Testis (tissue), 3 donors: ENCODE measurements around the gene CSF2RB. TPM values are rescaled to one million over a fixed set of nuclear protein-coding genes. Genes with fewer than 3 reads are reported as not detected.

Experiments
- DNase-seq: peaks from one replicate; pipeline ENCODE4 v3.0.0-alpha.2; 2019
- H3K27ac ChIP-seq, 2 donors: fragments of 200-600 bp; sonication (generic); one replicate each; pipeline ENCODE4 v1.5.1; 2019
- H3K27me3 ChIP-seq: fragments of 200-600 bp; sonication (generic); one replicate; pipeline ENCODE4 v1.5.1; 2019
- H3K36me3 ChIP-seq: fragments of 200-600 bp; sonication (generic); one replicate; pipeline ENCODE4 v1.5.1; 2017; ENCODE audit warnings: low read depth; ENCODE audit errors: missing control alignments
- H3K4me1 ChIP-seq: fragments of 200-600 bp; sonication (generic); one replicate; pipeline ENCODE4 v1.5.1; 2019
- H3K4me3 ChIP-seq, 2 donors: fragments of 200-600 bp; sonication (generic); one replicate each; pipeline ENCODE4 v1.5.1; 2017 to 2019
- H3K9me3 ChIP-seq: fragments of 200-600 bp; sonication (generic); one replicate; pipeline ENCODE4 v1.5.1; 2017
- POLR2A ChIP-seq: fragments of 450-650 bp; IDR thresholded peaks from one replicate; pipeline ENCODE4 v1.6.1; 2017; ENCODE audit warnings: antibody characterized with exemption, mild to moderate bottlenecking, moderate library complexity
- WGBS, 2 donors: methylation state at CpG; one replicate each; pipeline ENCODE4 v1.1.5; 2018; 5-methylcytosine and 5-hydroxymethylcytosine counted together
- intact Hi-C: fragments of 100-400 bp; cut with DNase I; formaldehyde crosslinking; loops from one replicate; pipeline ENCODE4 v1.15.1; 2023; ENCODE audit warnings: low total_unique reads
- polyA plus RNA-seq: library from polyadenylated mRNA; stranded (reverse); fragments of 350-450 nt; fragmentation: Illumina TruSeq; extraction: RNeasy Lipid Tissue Mini Kit (QIAGEN cat#74804); gene quantifications from one replicate; pipeline ENCODE4 v1.2.3, GENCODE V29; 2014; ENCODE audit warnings: low read depth, low replicate concordance; ENCODE audit not compliant: insufficient read depth
- total RNA-seq, 2 donors: library from RNA; depleted of rRNA; stranded (reverse); fragments of >200 nt; gene quantifications; one replicate each; pipeline ENCODE4 v1.2.3, GENCODE V29; 2016
- TF ChIP-seq, protein P1 (sequence below), 3 experiments: fragments of 450-650 bp in 2 of 3; fragments of 200-600 bp in 1 of 3; sonication (generic) in 1 of 3; IDR thresholded peaks; one replicate each; pipeline ENCODE4 v1.5.1; 2016 to 2019; ENCODE audit warnings: antibody characterized with exemption in 3 of 3, mild to moderate bottlenecking in 2 of 3, moderate library complexity in 1 of 3

The CSF2RB gene
- total and polyA plus RNA-seq, 3 donors from 2014 or later, result 2.3 to 4.0 (median 2.6) TPM

DNA sequence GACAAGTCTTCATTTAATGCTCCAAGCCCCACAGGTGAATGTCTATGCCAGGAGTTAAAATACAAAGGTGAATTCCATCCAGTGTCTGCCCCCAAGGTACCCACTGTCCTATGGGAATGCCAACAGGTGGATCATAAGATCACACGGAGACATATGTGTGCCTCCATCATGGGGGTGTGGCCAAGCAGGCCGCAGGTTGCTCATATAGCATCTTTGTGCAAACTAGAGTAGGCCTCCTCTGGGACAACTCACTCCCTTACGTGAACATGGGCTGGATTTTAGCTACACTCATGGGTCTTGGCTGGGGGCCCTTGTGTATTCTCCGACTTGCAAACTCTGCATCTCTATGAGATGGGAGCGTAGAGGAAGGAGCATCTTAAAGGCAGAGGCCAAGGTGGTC, 45.7 kb upstream of the CSF2RB start:
- no peaks in the 10 kb centered on the region for H3K36me3 ChIP-seq
- DNase-seq, result no peak
- 64 to 90% methylated on average over 3 to 5 of the region's 5 CpGs for WGBS, 2 donors
- intact Hi-C loops, result no loop called here
- H3K27ac ChIP-seq, result no peak overlapping the region
- H3K27me3 ChIP-seq, result no peaks in the 10 kb centered on the region
- no peaks in the 10 kb centered on the region for H3K4me1 ChIP-seq
- H3K4me3 ChIP-seq, result no peak overlapping the region
- H3K9me3 ChIP-seq, result no peaks in the 10 kb centered on the region
- TF ChIP-seq, protein P1, sequence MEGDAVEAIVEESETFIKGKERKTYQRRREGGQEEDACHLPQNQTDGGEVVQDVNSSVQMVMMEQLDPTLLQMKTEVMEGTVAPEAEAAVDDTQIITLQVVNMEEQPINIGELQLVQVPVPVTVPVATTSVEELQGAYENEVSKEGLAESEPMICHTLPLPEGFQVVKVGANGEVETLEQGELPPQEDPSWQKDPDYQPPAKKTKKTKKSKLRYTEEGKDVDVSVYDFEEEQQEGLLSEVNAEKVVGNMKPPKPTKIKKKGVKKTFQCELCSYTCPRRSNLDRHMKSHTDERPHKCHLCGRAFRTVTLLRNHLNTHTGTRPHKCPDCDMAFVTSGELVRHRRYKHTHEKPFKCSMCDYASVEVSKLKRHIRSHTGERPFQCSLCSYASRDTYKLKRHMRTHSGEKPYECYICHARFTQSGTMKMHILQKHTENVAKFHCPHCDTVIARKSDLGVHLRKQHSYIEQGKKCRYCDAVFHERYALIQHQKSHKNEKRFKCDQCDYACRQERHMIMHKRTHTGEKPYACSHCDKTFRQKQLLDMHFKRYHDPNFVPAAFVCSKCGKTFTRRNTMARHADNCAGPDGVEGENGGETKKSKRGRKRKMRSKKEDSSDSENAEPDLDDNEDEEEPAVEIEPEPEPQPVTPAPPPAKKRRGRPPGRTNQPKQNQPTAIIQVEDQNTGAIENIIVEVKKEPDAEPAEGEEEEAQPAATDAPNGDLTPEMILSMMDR (IDR thresholded peaks at IDR 0.05), result no peak
- no peak for TF ChIP-seq POLR2A

DNA sequence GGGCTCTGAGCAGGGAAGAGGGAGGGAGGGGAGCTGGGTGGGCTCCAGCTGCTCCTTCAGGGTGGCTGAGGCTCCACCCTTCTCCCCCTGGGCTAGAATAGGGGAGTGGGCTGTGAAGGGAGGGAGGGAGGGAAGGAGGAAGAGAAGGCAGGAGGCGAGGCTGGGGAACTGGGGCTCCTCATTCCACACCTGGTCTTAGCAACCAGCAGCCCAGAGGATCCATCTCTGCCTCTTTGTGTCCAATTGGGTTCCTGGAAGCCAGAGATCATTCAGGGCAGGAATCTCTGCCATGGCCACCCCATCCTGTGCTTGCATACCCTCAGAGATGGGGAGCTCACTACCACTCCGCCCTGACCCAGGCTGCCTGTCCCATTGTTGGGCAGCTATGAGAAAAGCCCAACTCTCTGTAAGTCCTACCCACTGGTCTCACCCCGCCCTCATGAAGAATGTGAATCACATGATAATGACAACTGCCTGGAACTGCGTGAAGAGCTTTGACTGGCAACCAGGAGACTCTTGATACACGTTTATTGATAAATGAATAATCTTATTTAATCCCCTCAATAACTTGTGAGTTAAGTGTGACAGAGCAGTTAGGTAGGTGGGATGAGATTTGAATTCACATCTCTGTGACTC, 44.8 kb upstream of the CSF2RB start:
- no peak overlapping the region for H3K4me3 ChIP-seq
- no peaks in the 10 kb centered on the region for H3K36me3 ChIP-seq
- WGBS, 2 donors, result 79 to 85% methylated on average over 4 to 5 of the region's 5 CpGs
- TF ChIP-seq POLR2A, result no peak
- TF ChIP-seq, protein P1 (IDR thresholded peaks at IDR 0.05), result no peak
- intact Hi-C loops, result no loop called here
- H3K27me3 ChIP-seq, result no peaks in the 10 kb centered on the region
- no peak overlapping the region for H3K27ac ChIP-seq
- no peak for DNase-seq
- H3K4me1 ChIP-seq, result no peaks in the 10 kb centered on the region
- no peaks in the 10 kb centered on the region for H3K9me3 ChIP-seq

DNA sequence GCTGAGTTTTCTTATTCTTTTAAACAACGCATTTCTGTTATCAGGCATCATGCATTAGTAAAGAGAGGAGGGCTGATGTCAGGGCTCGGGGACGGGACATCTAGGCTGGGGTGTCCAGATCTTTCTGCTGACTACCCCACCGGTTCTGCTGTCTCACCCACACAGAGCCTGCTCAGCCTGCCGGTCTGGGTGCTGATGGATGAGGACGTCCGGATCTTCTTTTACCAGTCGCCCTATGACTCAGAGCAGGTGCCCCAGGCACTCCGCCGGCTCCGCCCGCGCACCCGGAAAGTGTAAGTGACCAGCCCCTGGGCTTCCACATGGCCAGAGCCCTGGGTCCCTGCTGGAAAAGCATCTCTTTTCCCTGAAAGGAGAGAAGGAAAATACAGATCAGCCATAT, 43.2 kb upstream of the CSF2RB start:
- WGBS, 2 donors, result 89 to 91% methylated on average over 6 to 14 of the region's 14 CpGs
- TF ChIP-seq, protein P1 (IDR thresholded peaks at IDR 0.05), result no peak
- no peak for TF ChIP-seq POLR2A
- H3K4me3 ChIP-seq, result no peak overlapping the region
- H3K27me3 ChIP-seq, result no peaks in the 10 kb centered on the region
- H3K36me3 ChIP-seq, result no peaks in the 10 kb centered on the region
- peaks cover 5% of the 10 kb centered on the region for H3K4me1 ChIP-seq
- H3K9me3 ChIP-seq, result no peaks in the 10 kb centered on the region
- no peak for DNase-seq
- intact Hi-C loops, result loop anchor here (10.0 kb wide), 1 partner anchor 105 kb away; no protein-coding TSS in a partner anchor
- no peak overlapping the region for H3K27ac ChIP-seq

DNA sequence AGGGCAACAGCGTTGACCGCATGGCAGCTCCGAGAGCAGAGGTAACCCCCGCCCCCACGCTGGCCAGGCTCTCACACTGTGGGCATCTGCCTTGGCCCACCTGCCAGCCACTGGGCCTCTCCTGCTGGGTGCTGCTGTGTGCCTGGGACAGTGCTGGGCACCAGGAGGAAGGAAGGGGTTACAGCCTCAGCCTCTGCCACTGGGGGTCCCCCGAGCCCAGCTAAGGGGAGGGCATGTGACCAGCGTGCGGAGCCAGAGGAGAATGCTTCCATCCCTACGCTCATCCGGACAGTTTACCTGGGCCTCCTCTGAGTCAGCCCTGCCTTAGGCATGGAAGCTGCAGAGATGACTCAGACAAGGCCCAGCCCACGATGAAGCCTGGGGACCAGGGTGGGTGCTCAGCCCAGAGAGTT, 41.8 kb upstream of the CSF2RB start:
- Histone ChIP-seq H3K4me1 (peaks cover 5% of the 10 kb centered on the region), H3K36me3 (no peaks in the 10 kb centered on the region), H3K27ac (no peak overlapping the region), H3K9me3 (no peaks in the 10 kb centered on the region), H3K4me3 (no peak overlapping the region), H3K27me3 (no peaks in the 10 kb centered on the region)
- no peak for TF ChIP-seq POLR2A
- intact Hi-C loops, result loop anchor here (10.0 kb wide), 1 partner anchor 103 kb away; no protein-coding TSS in a partner anchor
- WGBS, 2 donors, result 31 to 60% methylated on average over 5 to 11 of the region's 11 CpGs
- DNase-seq, result no peak

DNA sequence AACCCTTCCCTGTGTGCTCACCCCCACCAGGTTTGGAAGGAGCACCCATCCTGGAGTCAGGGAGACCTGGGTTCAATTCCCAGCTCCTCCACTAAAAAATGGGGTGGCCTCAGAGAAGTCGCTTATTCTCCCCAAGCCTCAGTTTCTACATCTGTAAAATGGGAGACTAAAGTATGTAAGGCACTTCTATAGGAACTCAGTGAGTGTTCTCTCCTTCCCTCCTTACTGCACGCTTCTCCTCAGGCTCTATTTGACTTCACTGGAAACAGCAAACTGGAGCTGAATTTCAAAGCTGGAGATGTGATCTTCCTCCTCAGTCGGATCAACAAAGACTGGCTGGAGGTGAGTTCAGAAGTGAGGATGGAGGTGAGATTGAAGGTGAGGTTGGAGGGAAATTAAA, 41.3 kb upstream of the CSF2RB start:
- Histone ChIP-seq H3K9me3 (no peaks in the 10 kb centered on the region), H3K4me1 (peaks cover 5% of the 10 kb centered on the region), H3K4me3 (no peak overlapping the region), H3K36me3 (no peaks in the 10 kb centered on the region), H3K27me3 (no peaks in the 10 kb centered on the region), H3K27ac (no peak overlapping the region)
- intact Hi-C loops, result loop anchor here (10.0 kb wide), 1 partner anchor 103 kb away; no protein-coding TSS in a partner anchor
- 94 to 98% methylated on average over 3 of the region's 3 CpGs for WGBS, 2 donors
- DNase-seq, result no peak
- TF ChIP-seq, protein P1 (IDR thresholded peaks at IDR 0.05), result no peak
- TF ChIP-seq POLR2A, result no peak
